ENCODE measurements around the gene DHX29. TPM values are rescaled to one million over a fixed set of nuclear protein-coding genes. Genes with fewer than 3 reads are reported as not detected.

DHX29 gene
- total and polyA plus RNA-seq, 2 donors (not counting 1 experiment from before 2014, with no cell fraction given): 3.9 to 18.1 TPM

DNA sequence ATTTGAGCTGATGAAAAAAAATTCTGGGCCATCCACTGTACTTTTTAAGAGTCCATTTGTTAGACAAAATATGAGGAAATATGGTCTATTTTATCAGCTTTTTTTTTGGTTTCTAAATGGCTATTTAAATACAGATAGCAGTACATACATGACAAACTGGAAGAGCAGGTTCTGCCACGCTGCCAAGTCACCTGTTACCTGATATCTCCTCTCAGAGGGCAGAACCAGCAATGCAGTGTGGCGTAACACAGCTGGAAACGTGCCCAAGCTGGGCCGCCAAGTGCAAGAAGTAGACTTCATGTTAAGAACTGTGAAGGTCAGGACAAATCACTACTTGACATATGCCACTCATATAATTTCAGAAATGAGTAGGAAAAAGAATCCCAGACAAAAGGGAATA, 88.5 kb downstream of the DHX29 start:
- peaks cover 28% of the 10 kb centered on the region for H3K4me1 Mint-ChIP-seq
- H3K27me3 Mint-ChIP-seq: peaks cover 66% of the 10 kb centered on the region
- Histone ChIP-seq H2AFZ (ENCODE audit: insufficient read depth, low read depth, low read length, poor library complexity, severe bottlenecking) (no peak overlapping the region), H3K9me3 (ENCODE audit: control extremely low read depth in 1 of 3, control insufficient read depth in 2 of 3, insufficient read depth in 1 of 3, low read length in 2 of 3) (peaks cover 0 to 28% (median 0%) of the 10 kb centered on the region in 3 donors), H3K4me1 (ENCODE audit: control insufficient read depth in 2 of 2, insufficient read depth in 2 of 2, low read length in 2 of 2) (peaks cover 28 to 34% of the 10 kb centered on the region in 2 donors), H3K9ac (ENCODE audit: low read length) (no peak overlapping the region), H3K4me3 (ENCODE audit: control extremely low read depth in 1 of 5, extremely low read depth in 1 of 5, insufficient read depth in 1 of 5, low read depth in 2 of 5, low read length in 4 of 5) (no peak overlapping the region), H4K20me1 (ENCODE audit: control insufficient read depth, insufficient read depth, low read length, poor library complexity, severe bottlenecking) (no peaks in the 10 kb centered on the region), H3K79me2 (ENCODE audit: control insufficient read depth, insufficient read depth, low read length) (no peaks in the 10 kb centered on the region), H3K27ac (ENCODE audit: low read length in 2 of 2) (no peak overlapping the region), H3K4me2 (replicated peaks; ENCODE audit: low read depth, low read length, poor library complexity, severe bottlenecking) (no peak overlapping the region), H3K27me3 (replicated peaks in 1 of 4; ENCODE audit: control extremely low read depth in 1 of 4, control insufficient read depth in 3 of 4, insufficient read depth in 4 of 4, low read length in 3 of 4) (peaks cover 0 to 50% (median 39%) of the 10 kb centered on the region in 4 experiments), H3K36me3 (replicated peaks in 1 of 2; ENCODE audit: control extremely low read depth in 1 of 2, control insufficient read depth in 1 of 2, extremely low read depth in 1 of 2, insufficient read depth in 2 of 2, low read length in 1 of 2) (no peaks in the 10 kb centered on the region)
- no peak overlapping the region for H3K27ac Mint-ChIP-seq
- H3K9me3 Mint-ChIP-seq (ENCODE audit: insufficient read depth): no peaks in the 10 kb centered on the region
- WGBS (ENCODE audit: insufficient coverage): 100% methylated on average over 1 of the region's 4 CpGs
- DNase-seq (no peak), ATAC-seq (ENCODE audit: low read depth) (no peak)
- ChIA-PET POLR2A (no interaction called here), CTCF (interaction anchor here (0.7 kb wide), 1 partner anchor 764 kb away, joined by 4 read pairs; no protein-coding TSS in a partner anchor)
- no peak overlapping the region for H3K4me3 Mint-ChIP-seq
- TF ChIP-seq CTCF (IDR thresholded peaks at IDR 0.05) (no peak), EZH2 (IDR thresholded peaks at IDR 0.05; ENCODE audit: borderline replicate concordance, insufficient read depth, low read depth, low read length, poor library complexity, severe bottlenecking) (no peak)
- intact Hi-C loops (cut with micrococcal nuclease): no loop called here

DNA sequence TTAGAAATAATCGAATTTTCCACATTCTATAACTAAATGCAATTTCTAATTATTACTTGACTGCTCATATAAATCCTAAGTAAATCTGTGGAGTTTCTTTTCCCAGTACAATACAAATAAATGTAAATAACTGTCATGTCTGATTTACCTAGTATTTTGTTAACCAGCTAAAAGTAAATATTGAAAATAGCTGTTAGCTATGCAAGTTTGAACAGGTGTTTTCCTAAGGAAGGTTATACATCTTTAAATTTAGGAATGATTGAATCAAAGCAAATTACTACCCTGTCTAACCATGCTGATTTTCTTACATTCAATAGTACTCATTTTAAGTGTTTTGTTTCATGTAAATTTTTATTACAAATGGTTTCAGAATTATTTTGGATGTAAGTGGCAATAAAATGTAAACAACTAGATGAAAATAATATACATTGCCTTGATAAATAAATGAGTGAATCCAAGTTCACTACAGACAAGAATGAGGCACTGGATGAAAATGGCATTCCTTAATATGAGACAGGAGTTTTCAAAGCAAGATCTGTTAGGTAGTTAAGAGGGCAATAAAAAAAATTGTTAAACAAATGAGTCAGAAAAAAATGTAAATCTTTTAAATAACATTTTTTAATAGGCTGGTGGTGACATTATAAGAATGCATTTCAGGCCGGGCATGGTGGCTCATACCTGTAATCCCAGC, 96.2 kb downstream of the DHX29 start:
- Histone ChIP-seq H3K36me3 (replicated peaks in 1 of 2; ENCODE audit: control extremely low read depth in 1 of 2, control insufficient read depth in 1 of 2, extremely low read depth in 1 of 2, insufficient read depth in 2 of 2, low read length in 1 of 2) (no peaks in the 10 kb centered on the region), H3K9ac (ENCODE audit: low read length) (no peak overlapping the region), H3K9me3 (ENCODE audit: control extremely low read depth in 1 of 3, control insufficient read depth in 2 of 3, insufficient read depth in 1 of 3, low read length in 2 of 3) (peaks cover 0 to 4% (median 0%) of the 10 kb centered on the region in 3 donors), H3K27me3 (replicated peaks in 1 of 4; ENCODE audit: control extremely low read depth in 1 of 4, control insufficient read depth in 3 of 4, insufficient read depth in 4 of 4, low read length in 3 of 4) (peaks cover 0 to 5% (median 4%) of the 10 kb centered on the region in 4 experiments), H3K27ac (ENCODE audit: low read length in 2 of 2) (no peak overlapping the region), H3K4me3 (ENCODE audit: control extremely low read depth in 1 of 5, extremely low read depth in 1 of 5, insufficient read depth in 1 of 5, low read depth in 2 of 5, low read length in 4 of 5) (no peak overlapping the region), H3K4me2 (replicated peaks; ENCODE audit: low read depth, low read length, poor library complexity, severe bottlenecking) (no peak overlapping the region), H3K4me1 (ENCODE audit: control insufficient read depth in 2 of 2, insufficient read depth in 2 of 2, low read length in 2 of 2) (no peaks in the 10 kb centered on the region), H3K79me2 (ENCODE audit: control insufficient read depth, insufficient read depth, low read length) (no peaks in the 10 kb centered on the region), H2AFZ (ENCODE audit: insufficient read depth, low read depth, low read length, poor library complexity, severe bottlenecking) (no peak overlapping the region), H4K20me1 (ENCODE audit: control insufficient read depth, insufficient read depth, low read length, poor library complexity, severe bottlenecking) (no peaks in the 10 kb centered on the region)
- peaks cover 18% of the 10 kb centered on the region for H3K27me3 Mint-ChIP-seq
- ChIA-PET POLR2A (no interaction called here), CTCF (no interaction called here)
- no CpG with 5 or more reads among the region's 2 CpGs for WGBS (ENCODE audit: insufficient coverage)
- no peaks in the 10 kb centered on the region for H3K9me3 Mint-ChIP-seq (ENCODE audit: insufficient read depth)
- no peaks in the 10 kb centered on the region for H3K4me1 Mint-ChIP-seq
- TF ChIP-seq CTCF (IDR thresholded peaks at IDR 0.05) (no peak), EZH2 (IDR thresholded peaks at IDR 0.05; ENCODE audit: borderline replicate concordance, insufficient read depth, low read depth, low read length, poor library complexity, severe bottlenecking) (no peak)
- no peak for ATAC-seq (ENCODE audit: low read depth)
- no peak for DNase-seq
- no peak overlapping the region for H3K4me3 Mint-ChIP-seq
- intact Hi-C loops (cut with micrococcal nuclease): no loop called here
- H3K27ac Mint-ChIP-seq: no peak overlapping the region
